NCI-H146 treated with DMSO at 0.1 percent for 48 hours (cell line): Measurements from ENCODE around the gene STX18.
"Not testable (repeated sequence)": the region's sequence is repeated elsewhere in the genome, so short reads cannot be mapped to it uniquely, and the experiment has no call there.

Experiments used
- DNase-seq: peaks from one replicate; lab custom pipeline; 2025; ENCODE audit not compliant: unreplicated experiment; lab: John Stamatoyannopoulos, UW

STX18 gene

GRCh38 chr4:4555916-4556315, 14.1 kb upstream of the STX18 start:
- no peak for DNase-seq

- no peak for DNase-seq
These were observed 12.4 kb upstream of the STX18 start for GRCh38 chr4:4554234-4554633.

GRCh38 chr4:4552042-4552441, 10.2 kb upstream of the STX18 start:
- not testable (repeated sequence) for DNase-seq

GRCh38 chr4:4550161-4550560, 8.3 kb upstream of the STX18 start:
- not testable (repeated sequence) for DNase-seq

GRCh38 chr4:4549534-4549933, 7.7 kb upstream of the STX18 start:
- no peak for DNase-seq

GRCh38 chr4:4542774-4543485, 1.1 kb upstream of the STX18 start:
- no peak for DNase-seq

- DNase-seq: no peak
These were observed 712 bp downstream of the STX18 start for GRCh38 chr4:4541040-4541631.

GRCh38 chr4:4539481-4539880, 2.4 kb downstream of the STX18 start:
- DNase-seq: no peak

GRCh38 chr4:4535590-4535989, 6.3 kb downstream of the STX18 start:
- DNase-seq: no peak

- DNase-seq: no peak
These were observed 7.2 kb downstream of the STX18 start for GRCh38 chr4:4534515-4535145.

GRCh38 chr4:4533461-4534169, 8.2 kb downstream of the STX18 start:
- DNase-seq: no peak

- no peak for DNase-seq
These were observed 9.3 kb downstream of the STX18 start for GRCh38 chr4:4532371-4533154.

GRCh38 chr4:4529392-4529791, 12.5 kb downstream of the STX18 start:
- DNase-seq: no peak

GRCh38 chr4:4526401-4526800, 15.4 kb downstream of the STX18 start:
- DNase-seq: no peak

GRCh38 chr4:4524364-4524763, 17.5 kb downstream of the STX18 start:
- no peak for DNase-seq

GRCh38 chr4:4521731-4522130, 20.1 kb downstream of the STX18 start:
- no peak for DNase-seq

GRCh38 chr4:4521136-4521535, 20.7 kb downstream of the STX18 start:
- no peak for DNase-seq

- no peak for DNase-seq
These were observed 22.5 kb downstream of the STX18 start for GRCh38 chr4:4519297-4519894.

GRCh38 chr4:4518747-4519146, 23.1 kb downstream of the STX18 start:
- DNase-seq: no peak

GRCh38 chr4:4514786-4515185, 27.1 kb downstream of the STX18 start:
- no peak for DNase-seq

- DNase-seq: no peak
These were observed 29.6 kb downstream of the STX18 start for GRCh38 chr4:4512282-4512681.
